Brain pericyte (primary cell): ENCODE data around the gene LRCOL1.

Source experiments
- DNase-seq: peaks from one replicate; pipeline ENCODE4 v3.0.0-alpha.2; 2012; ENCODE audit warnings: low read depth, low spot score

Gene LRCOL1

GRCh38 chr12:132610051-132610759, at the start of gene LRCOL1:
Gene LRCOL1 (minus strand): TSS chr12:132610582. CDS start chr12:132606251, 4,331 bp downstream.
- DNase-seq: no peak

DNA sequence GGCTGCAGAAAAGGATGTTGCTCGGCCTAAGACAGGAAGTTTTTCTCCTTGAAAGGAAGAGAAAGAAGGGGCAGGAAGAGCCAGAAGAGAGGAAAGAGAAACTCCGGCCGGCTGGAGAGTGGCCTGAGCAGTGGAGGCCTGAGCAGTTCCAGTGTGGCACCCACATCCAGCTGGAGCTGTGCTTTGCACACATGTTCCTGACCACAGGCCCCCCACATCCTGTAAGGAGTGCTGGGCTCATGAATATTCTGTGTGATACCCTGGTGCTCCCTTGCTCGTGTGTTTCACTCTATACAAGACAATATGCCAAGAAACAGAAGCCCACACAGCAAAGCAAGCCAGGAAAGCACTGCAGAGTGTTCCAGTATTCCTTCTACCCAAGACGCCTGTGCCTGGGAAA, 49.7 kb upstream of the LRCOL1 start:
- DNase-seq: no peak

GRCh38 chr12:132659146-132659545, 48.8 kb upstream of the LRCOL1 start:
- DNase-seq: no peak

DNA sequence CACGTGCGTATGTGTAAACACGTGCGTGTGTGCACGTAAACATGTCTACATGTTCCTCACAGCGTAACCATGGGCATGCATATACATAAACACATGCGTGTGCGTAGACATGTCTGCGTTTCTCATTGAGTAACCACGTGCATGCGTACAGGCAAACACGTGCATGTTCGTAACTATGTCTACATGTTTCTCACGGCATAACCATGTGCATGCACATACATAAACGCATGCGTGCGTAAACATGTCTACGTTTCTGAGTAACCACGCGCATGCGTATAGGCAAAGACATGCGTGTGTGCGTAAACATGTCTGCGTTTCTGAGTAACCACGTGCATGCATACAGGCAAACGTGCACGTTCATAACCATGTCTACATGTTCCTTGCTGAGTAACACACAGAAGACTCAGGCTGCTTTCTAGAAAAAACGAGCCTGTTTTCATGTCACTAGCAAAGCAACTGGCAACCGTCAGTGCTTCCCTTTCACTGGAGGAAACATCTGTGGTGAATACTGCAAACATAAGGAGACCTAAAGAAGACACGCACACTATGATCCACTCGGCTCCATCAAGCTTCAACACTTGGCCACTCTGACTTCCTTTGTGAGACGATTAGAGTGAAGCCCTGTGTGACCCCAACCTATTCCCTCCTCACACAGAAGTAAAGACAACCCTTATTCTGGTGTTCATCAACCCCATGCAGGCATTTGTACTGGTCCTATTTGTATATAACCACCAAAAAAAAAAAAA, 47.9 kb upstream of the LRCOL1 start:
- DNase-seq: no peak

- no peak for DNase-seq
Observed at GRCh38 chr12:132657004-132657727, 46.8 kb upstream of the LRCOL1 start.

DNA sequence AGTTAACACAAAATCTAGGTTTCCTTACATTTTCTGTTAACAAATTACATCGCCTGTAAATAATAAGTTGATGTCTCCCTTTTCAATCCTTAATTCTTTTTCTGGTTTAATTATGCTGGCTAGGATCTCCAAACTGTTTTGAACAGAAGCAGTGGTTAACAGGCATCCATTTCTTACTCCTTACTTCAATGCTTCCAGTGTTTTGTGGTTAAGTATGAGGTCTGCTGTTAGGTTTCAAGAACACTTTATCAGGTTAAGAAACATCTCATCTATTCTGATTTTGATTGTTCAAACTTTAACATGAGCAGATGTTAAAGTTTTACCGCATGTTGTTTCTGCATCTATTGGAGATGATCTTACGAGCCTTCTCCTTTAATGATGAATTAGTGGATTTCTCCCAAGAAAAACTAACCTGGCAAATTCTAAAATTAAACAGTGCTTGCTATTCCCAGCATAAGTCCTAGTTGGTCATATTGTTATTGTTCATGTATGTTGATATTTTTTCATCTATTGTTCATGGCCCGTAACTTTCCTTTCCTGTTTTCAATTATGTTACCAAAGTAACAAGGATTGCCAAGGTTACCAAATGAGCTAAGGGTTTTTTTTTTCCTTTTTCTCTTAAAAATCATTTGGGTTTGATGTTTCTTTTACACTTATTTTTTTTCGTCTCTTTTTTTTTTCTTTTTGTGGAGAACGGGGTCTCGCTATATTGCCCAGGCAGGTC, 43.3 kb upstream of the LRCOL1 start:
- no peak for DNase-seq

GRCh38 chr12:132651444-132652100, 41.2 kb upstream of the LRCOL1 start:
- no peak for DNase-seq

DNA sequence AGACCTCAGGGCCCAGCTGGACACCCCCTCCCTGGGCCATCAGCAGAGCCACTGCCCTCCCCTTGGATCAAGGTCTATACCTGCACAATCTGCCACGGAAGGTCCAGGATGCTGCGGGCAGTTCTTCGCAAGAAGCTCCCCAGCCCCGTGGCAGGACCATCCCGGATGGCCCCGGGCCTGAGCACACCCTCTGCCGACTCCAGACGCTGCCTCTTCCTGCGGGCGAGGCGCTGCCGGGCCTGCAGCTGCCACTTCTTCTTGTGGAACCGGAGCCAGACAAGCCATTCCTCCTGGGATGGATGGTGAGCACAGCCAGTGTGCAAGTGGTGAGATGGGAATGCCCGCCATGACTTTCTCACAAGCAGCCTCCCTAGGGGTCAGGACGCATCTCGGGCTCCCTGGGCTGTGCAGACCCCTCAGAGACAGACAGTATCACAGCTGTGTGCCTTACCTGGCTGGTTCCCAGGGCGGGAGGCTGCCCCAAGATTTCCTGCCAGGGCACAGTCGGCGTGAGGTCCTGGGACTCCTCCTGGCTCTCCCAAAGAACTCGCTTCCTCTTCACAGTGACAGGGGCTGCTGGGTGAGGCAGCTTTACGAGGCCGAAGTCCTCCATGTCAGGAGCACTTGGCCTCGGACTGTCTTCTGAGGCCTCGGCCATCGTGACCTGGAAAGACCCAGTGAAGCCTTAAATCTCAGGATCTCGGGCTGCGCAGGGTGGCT, 39.0 kb upstream of the LRCOL1 start:
- DNase-seq: no peak

DNA sequence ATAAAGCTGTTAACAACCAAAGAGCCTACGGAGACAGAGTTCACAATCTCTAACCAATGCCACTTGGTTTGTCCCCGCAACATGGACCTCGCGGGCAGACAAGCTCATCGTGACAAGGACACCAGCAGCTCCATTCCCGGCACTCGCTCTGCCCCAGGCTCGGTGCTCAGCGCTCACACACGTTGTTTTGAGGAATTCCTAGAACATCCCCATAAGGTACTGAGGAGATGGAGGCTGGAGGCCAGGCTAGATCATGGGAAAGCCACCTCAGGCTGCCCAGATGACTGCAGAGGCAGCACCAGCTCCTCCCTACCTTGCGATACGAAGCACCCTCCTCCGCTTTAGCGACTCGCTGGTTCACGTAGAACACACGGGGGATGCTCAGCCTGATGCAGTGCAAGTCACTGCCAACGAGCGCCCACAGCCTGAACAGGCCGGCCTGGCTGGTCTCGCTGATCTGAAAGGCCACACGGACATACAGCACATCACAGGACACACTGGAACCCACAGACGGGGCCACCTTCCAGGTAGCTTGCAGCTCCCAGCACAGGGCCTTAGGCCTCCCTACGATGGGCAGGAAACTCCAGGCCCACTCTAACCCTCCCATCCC, 38.3 kb upstream of the LRCOL1 start:
- DNase-seq: no peak

DNA sequence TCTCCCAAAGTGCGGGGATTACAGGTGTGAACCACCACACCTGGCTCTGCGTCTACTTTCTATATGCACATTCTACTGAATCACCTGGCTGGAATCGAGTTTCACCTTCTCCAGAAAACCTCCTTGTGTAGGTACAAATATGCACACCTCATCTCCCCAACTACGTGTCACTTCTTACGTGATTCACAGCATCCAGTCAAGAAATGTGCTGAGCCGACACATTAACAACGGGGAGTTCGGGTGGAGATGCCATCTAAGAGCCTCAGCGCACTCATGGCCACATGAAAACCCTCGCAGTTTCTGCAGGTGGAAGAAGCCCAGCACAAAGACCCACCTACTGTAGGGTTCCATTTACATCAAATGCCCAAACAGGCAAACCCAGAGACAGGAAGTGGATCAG, 37.5 kb upstream of the LRCOL1 start:
- no peak for DNase-seq

DNA sequence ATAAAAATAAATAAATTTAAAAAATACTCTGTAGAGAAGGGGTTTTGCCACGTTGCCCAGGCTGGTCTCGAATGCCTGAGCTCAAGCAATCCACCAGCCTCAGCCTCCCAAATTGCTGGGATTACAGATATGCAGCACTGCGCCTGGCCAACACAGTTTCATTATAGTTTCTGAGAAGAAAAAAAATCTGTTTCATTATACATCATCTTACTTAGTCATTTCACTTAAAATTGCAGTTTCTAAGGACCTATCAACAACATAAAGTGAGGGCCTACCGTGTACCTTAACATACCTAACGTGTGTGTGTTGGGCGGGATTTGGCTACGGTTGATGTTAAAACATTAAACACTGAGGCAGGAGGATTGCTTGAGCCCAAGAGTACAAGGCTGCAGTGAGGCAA, 36.5 kb upstream of the LRCOL1 start:
- DNase-seq: no peak

DNA sequence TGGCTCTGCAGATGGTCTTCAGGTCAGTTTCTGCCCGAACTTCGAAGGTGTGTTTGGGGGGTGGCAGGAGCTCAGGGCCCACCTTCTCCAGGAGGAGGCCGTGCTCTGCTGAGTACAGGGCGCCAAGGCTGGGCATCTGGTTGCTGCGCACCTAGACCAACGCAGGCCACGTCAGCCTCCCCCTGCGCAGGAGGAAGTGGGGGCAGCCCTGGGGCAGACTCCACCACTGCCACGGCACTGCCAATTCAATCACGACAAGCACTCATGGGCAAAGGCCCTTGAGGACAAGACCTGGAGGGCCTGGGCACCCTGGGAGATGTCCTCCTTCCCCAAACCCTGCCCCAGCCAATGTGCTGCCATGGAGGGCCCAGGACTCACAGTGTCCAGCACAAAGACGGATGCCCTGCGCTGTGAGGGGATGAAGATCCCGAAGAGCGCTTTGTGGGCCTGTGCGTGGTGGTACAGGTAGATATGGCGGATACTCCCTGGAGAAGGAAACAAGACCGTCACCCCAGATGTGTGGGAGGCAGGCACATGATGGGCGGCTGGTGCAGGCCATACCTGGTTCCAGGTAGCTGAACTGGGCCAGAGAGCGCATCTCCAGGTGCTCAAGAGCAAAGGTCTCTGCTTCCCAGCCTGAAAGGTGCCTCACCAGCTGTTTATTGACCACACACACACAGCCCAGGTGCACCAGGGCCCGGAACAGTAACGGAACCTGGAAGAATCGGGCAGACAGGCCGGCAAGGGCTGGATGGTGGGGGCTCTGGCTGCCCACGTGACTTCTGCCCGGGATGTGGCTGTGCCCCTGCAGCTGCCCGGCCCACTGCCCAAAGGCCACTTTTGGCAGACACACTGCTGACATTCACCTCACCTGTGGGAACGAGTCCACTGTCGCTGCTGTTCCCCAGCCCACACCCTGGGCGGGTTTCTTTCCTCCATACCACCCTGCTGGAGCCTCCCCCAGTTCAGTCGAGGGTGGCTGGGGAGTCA, 32.8 kb upstream of the LRCOL1 start:
- no peak for DNase-seq

DNA sequence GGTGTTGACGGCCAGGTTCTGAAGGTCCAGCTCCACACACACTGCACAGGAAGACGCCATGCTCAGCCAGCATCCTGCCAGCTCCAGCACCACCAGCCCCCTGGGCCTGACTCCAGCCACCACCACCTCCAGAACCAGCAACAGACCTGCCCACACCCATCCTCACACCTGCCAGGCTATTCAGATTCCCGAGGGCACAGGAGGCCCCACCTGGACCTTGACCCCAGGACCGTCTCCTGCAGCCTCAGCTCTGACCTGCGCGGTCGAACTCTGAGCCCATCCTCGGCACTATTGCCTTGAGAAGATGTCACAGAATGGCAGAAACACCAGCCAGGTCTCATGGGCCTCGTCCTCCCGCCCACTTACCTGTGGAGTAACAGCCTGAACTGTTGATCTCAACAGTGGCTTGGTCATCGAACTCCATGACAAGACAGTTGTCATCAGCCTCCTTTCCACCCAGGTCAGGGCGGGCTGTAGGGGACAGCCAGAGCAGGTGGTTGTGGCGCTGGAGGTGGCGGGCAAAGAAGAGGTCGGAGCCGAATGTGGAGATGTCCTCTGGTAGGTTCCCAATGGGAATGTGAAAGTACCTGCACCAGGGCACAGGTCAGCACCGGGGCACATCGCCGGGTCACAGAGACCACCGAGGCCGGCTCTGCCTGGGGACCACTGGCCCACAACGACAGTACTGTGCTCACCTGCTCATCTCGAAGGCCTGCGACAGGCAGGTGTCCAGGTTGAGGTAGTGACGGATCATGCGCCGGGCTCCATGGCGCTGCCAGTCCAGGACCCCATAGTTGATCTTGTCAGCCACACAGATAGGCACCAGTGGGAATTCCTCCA, 31.6 kb upstream of the LRCOL1 start:
- DNase-seq: no peak

DNA sequence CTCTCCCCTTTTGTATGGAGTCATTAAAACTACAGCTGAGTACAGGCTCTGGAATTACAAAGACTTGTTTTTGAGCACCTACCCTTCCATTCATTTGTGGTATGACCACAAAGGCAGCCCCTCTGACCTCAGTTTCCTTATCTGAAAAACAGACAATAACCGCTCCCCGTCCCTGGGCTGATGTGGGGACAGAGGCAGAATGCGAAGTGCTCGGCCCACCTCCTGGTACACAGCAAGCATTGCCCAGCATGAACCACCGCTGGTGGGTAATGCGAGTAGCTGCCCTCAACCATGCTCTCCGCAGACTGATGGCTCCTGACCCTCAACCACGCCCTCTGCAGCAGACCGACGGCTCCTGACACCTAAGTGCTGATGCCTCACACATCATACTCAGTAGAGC, 30.6 kb upstream of the LRCOL1 start:
- DNase-seq: no peak

DNA sequence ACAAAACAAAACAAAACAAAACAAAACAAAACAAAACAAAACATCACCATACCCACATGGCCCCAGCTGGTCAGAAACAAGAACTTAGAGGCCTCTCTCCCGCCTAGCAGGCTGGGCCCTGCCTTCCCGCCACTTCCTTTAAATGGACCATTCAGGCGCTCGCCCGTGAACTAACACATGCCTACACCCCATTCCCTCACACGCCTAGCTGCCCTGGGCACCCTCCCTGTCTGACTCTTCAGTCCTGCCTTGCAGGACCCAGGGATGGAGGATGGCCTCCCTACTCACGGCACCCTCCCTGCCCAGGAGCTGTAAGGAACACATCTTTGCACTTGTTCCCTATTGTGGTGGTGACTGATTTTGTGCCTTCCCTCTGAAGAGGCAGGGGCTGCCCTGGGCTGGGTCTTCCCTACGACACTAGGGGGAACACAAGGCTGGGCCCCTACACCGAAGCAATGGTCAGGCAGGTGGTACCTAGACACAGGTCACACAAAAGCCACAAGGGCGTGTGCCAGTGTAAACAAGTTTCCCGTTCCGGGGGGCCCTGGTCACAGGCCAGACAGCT, 29.7 kb upstream of the LRCOL1 start:
- DNase-seq: no peak

GRCh38 chr12:132638541-132639408, 28.4 kb upstream of the LRCOL1 start:
- DNase-seq: no peak

- DNase-seq: no peak
Observed at GRCh38 chr12:132637811-132638210, 27.4 kb upstream of the LRCOL1 start.
